HEK293 (cell line): ENCODE results near the gene ANO3.

Experiments used
- CTCF ChIA-PET: fragments of 350-600 bp; formaldehyde crosslinking; extraction: SDS; loops from one replicate; lab custom pipeline; 2021; ENCODE audit warnings: antibody characterized with exemption; lab: Yijun Ruan, JAX
- POLR2A ChIA-PET: fragments of 300-600 bp; formaldehyde crosslinking; extraction: SDS; loops from one replicate; lab custom pipeline; 2020; ENCODE audit warnings: antibody characterized with exemption, inconsistent platforms; lab: Yijun Ruan, JAX
- H3K27ac ChIP-seq: fragments of 200-500 bp; sonication (Bioruptor generic); 2 replicates; pipeline ENCODE4 v1.5.1; 2014; ENCODE audit warnings: low read depth, low read length, control low read depth, inconsistent platforms; ENCODE audit errors: extremely low read depth
- H3K36me3 ChIP-seq, 2 experiments: fragments of 200-500 bp in 1 of 2; sonication (Bioruptor generic) in 1 of 2; 1 replicate in 1 of 2; 2 replicates in 1 of 2; pipeline ENCODE4 v1.5.1; 2014 to 2017; ENCODE audit warnings: inconsistent platforms in 2 of 2, low read length in 2 of 2; ENCODE audit not compliant: control insufficient read depth in 2 of 2, insufficient read depth in 1 of 2
- H3K4me1 ChIP-seq: fragments of 200-500 bp; sonication (Bioruptor generic); 2 replicates; pipeline ENCODE4 v1.5.1; 2014; ENCODE audit warnings: mild to moderate bottlenecking, low read length, inconsistent platforms; ENCODE audit not compliant: control insufficient read depth, insufficient read depth
- H3K4me3 ChIP-seq: 2 replicates; pipeline ENCODE4 v1.5.1; 2011; ENCODE audit warnings: low read depth, mild to moderate bottlenecking, control low read depth, low read length, moderate library complexity
- H3K9me3 ChIP-seq: fragments of 200-500 bp; sonication (Bioruptor generic); 2 replicates; pipeline ENCODE4 v1.5.1; 2014; ENCODE audit warnings: low read depth, low read length, inconsistent platforms; ENCODE audit not compliant: control insufficient read depth, insufficient read depth
- CTCF ChIP-seq: fragments of 450-650 bp; formaldehyde crosslinking; IDR thresholded peaks from 2 replicates; pipeline ENCODE4 v1.5.1; 2016; ENCODE audit warnings: missing biosample characterization, missing genetic modification characterization
- GLI2 ChIP-seq: fragments of 450-650 bp; formaldehyde crosslinking; IDR thresholded peaks from 2 replicates; pipeline ENCODE4; 2017; ENCODE audit warnings: missing biosample characterization, missing genetic modification characterization, low read depth, borderline replicate concordance
- HOXC10 ChIP-seq: sonication (generic); formaldehyde crosslinking; IDR thresholded peaks from 2 replicates; pipeline ENCODE4 v1.8.1; 2023; ENCODE audit warnings: mild to moderate bottlenecking, missing genetic modification reagents
- MZF1 ChIP-seq: fragments of 450-650 bp; formaldehyde crosslinking; IDR thresholded peaks from 2 replicates; pipeline ENCODE4 v1.5.1; 2017; ENCODE audit warnings: missing biosample characterization, missing genetic modification characterization, borderline replicate concordance
- SCRT1 ChIP-seq: fragments of 450-650 bp; formaldehyde crosslinking; IDR thresholded peaks from 2 replicates; pipeline ENCODE4 v1.5.1; 2016; ENCODE audit warnings: missing biosample characterization, missing genetic modification characterization, borderline replicate concordance
- SP2 ChIP-seq: fragments of 450-650 bp; formaldehyde crosslinking; IDR thresholded peaks from 2 replicates; pipeline ENCODE4 v1.5.1; 2016; ENCODE audit warnings: missing biosample characterization, missing genetic modification characterization
- SP3 ChIP-seq: fragments of 450-650 bp; formaldehyde crosslinking; IDR thresholded peaks from 2 replicates; pipeline ENCODE4 v1.5.1; 2016; ENCODE audit warnings: missing biosample characterization, missing genetic modification characterization
- ZBTB10 ChIP-seq: fragments of 450-650 bp; formaldehyde crosslinking; IDR thresholded peaks from 2 replicates; pipeline ENCODE4 v1.5.1; 2016; ENCODE audit warnings: missing biosample characterization, missing genetic modification characterization
- ZNF10 ChIP-seq: fragments of 450-650 bp; formaldehyde crosslinking; IDR thresholded peaks from 2 replicates; pipeline ENCODE4 v1.5.1; 2017; ENCODE audit warnings: missing biosample characterization, missing genetic modification characterization
- ZNF148 ChIP-seq: fragments of 450-650 bp; formaldehyde crosslinking; IDR thresholded peaks from 2 replicates; pipeline ENCODE4 v1.5.0; 2017; ENCODE audit warnings: missing biosample characterization, missing genetic modification characterization, borderline replicate concordance
- ZNF169 ChIP-seq: fragments of 450-650 bp; formaldehyde crosslinking; IDR thresholded peaks from 2 replicates; pipeline ENCODE4 v1.5.1; 2016; ENCODE audit warnings: missing biosample characterization, missing genetic modification characterization
- ZNF211 ChIP-seq: fragments of 450-650 bp; formaldehyde crosslinking; IDR thresholded peaks from 2 replicates; pipeline ENCODE4 v1.5.1; 2016; ENCODE audit warnings: low read depth, missing biosample characterization, missing genetic modification characterization
- ZNF214 ChIP-seq: fragments of 450-650 bp; formaldehyde crosslinking; IDR thresholded peaks from 2 replicates; pipeline ENCODE4 v1.5.1; 2017; ENCODE audit warnings: missing biosample characterization, mild to moderate bottlenecking, missing genetic modification characterization, borderline replicate concordance
- ZNF266 ChIP-seq: fragments of 450-650 bp; formaldehyde crosslinking; IDR thresholded peaks from 2 replicates; pipeline ENCODE4 v1.5.1; 2016; ENCODE audit warnings: missing biosample characterization, missing genetic modification characterization, low read depth
- ZNF335 ChIP-seq: fragments of 450-650 bp; formaldehyde crosslinking; conservative IDR thresholded peaks from 2 replicates; pipeline ENCODE4 v1.5.1; 2016; ENCODE audit warnings: missing biosample characterization, missing genetic modification characterization
- ZNF350 ChIP-seq: fragments of 450-650 bp; formaldehyde crosslinking; IDR thresholded peaks from 2 replicates; pipeline ENCODE4 v1.5.0; 2017; ENCODE audit warnings: missing biosample characterization, mild to moderate bottlenecking, missing genetic modification characterization
- ZNF423 ChIP-seq: fragments of 450-650 bp; formaldehyde crosslinking; IDR thresholded peaks from 2 replicates; pipeline ENCODE4 v1.5.1; 2016; ENCODE audit warnings: missing biosample characterization, missing genetic modification characterization
- ZNF433 ChIP-seq: fragments of 450-650 bp; formaldehyde crosslinking; IDR thresholded peaks from 2 replicates; pipeline ENCODE4 v1.5.1; 2016; ENCODE audit warnings: missing biosample characterization, missing genetic modification characterization, low read depth
- ZNF561 ChIP-seq: fragments of 450-650 bp; IDR thresholded peaks from 2 replicates; pipeline ENCODE4 v1.5.1; 2018; ENCODE audit warnings: missing biosample characterization, missing genetic modification characterization, borderline replicate concordance
- ZNF600 ChIP-seq: fragments of 450-650 bp; formaldehyde crosslinking; IDR thresholded peaks from 2 replicates; pipeline ENCODE4 v1.5.1; 2016; ENCODE audit warnings: missing biosample characterization, missing genetic modification characterization
- ZNF610 ChIP-seq: fragments of 450-650 bp; formaldehyde crosslinking; IDR thresholded peaks from 2 replicates; pipeline ENCODE4 v1.5.1; 2016; ENCODE audit warnings: missing biosample characterization, missing genetic modification characterization, borderline replicate concordance
- ZNF707 ChIP-seq: fragments of 450-650 bp; formaldehyde crosslinking; IDR thresholded peaks from 2 replicates; pipeline ENCODE4 v1.5.1; 2016; ENCODE audit warnings: missing biosample characterization, missing genetic modification characterization
- ZNF768 ChIP-seq: fragments of 450-650 bp; formaldehyde crosslinking; IDR thresholded peaks from 2 replicates; pipeline ENCODE4 v1.5.1; 2018; ENCODE audit warnings: missing biosample characterization, mild to moderate bottlenecking, missing genetic modification characterization
- ZNF791 ChIP-seq: fragments of 450-650 bp; formaldehyde crosslinking; IDR thresholded peaks from 2 replicates; pipeline ENCODE4 v1.5.1; 2016; ENCODE audit warnings: missing biosample characterization, missing genetic modification characterization

The ANO3 gene

GRCh38 chr11:26324270-26324669 is 7.7 kb upstream of the ANO3 start:
- Histone ChIP-seq H3K9me3 (no peaks in the 10 kb centered on the region), H3K36me3 (no peaks in the 10 kb centered on the region), H3K4me3 (no peak overlapping the region), H3K4me1 (no peaks in the 10 kb centered on the region), H3K27ac (no peak overlapping the region)
- ChIA-PET POLR2A (no interaction called here), CTCF (interaction anchor here (0.6 kb wide), 1 partner anchor 8 kb away, joined by 4 read pairs; the partner anchor contains the start of gene ANO3)
- TF ChIP-seq SP2 (tag by site-specific recombination) (no peak), ZNF707 (tag by site-specific recombination) (no peak), ZNF561 (no peak), ZNF791 (no peak), ZNF148 (tag by site-specific recombination) (no peak), ZNF214 (no peak), ZNF600 (tag by site-specific recombination) (no peak), ZNF768 (tag by site-specific recombination) (no peak), ZNF169 (tag by site-specific recombination) (no peak), ZNF433 (tag by site-specific recombination) (no peak), SCRT1 (tag by site-specific recombination) (no peak), ZNF423 (tag by site-specific recombination) (no peak), ZNF10 (tag by site-specific recombination) (no peak), GLI2 (tag by site-specific recombination) (no peak), ZNF266 (tag by site-specific recombination) (no peak)

GRCh38 chr11:26326793-26327400 is 5.0 kb upstream of the ANO3 start:
- CTCF ChIA-PET: no interaction called here
- H3K4me1 ChIP-seq: no peaks in the 10 kb centered on the region
- H3K27ac ChIP-seq: no peak overlapping the region
- H3K9me3 ChIP-seq: no peaks in the 10 kb centered on the region
- TF ChIP-seq ZNF169 (tag by site-specific recombination): no peak
- no peak for TF ChIP-seq ZNF350 (tag by site-specific recombination)
- no peak for TF ChIP-seq MZF1 (tag by site-specific recombination)
- no peak for TF ChIP-seq CTCF (tag by site-specific recombination)
- no peak for TF ChIP-seq SP3
- no peak for TF ChIP-seq ZBTB10
- TF ChIP-seq ZNF423 (tag by site-specific recombination): no peak
- TF ChIP-seq ZNF211 (tag by site-specific recombination): no peak
- TF ChIP-seq ZNF610 (tag by site-specific recombination): no peak
- no peak for TF ChIP-seq HOXC10 (CRISPR knock-in tag)
- TF ChIP-seq ZNF335 (tag by site-specific recombination): no peak
- H3K4me3 ChIP-seq: no peak overlapping the region
- POLR2A ChIA-PET: no interaction called here
- H3K36me3 ChIP-seq: no peaks in the 10 kb centered on the region
